GM21360 (cell line): ENCODE results near the gene PRM1.

Experiments used
- ATAC-seq: cut with Tn5 transposase; IDR thresholded peaks from one replicate; pipeline ENCODE4 v1.9.1; 2021; ENCODE audit warnings: mild to moderate bottlenecking, moderate library complexity; ENCODE audit not compliant: unreplicated experiment

The PRM1 gene

DNA sequence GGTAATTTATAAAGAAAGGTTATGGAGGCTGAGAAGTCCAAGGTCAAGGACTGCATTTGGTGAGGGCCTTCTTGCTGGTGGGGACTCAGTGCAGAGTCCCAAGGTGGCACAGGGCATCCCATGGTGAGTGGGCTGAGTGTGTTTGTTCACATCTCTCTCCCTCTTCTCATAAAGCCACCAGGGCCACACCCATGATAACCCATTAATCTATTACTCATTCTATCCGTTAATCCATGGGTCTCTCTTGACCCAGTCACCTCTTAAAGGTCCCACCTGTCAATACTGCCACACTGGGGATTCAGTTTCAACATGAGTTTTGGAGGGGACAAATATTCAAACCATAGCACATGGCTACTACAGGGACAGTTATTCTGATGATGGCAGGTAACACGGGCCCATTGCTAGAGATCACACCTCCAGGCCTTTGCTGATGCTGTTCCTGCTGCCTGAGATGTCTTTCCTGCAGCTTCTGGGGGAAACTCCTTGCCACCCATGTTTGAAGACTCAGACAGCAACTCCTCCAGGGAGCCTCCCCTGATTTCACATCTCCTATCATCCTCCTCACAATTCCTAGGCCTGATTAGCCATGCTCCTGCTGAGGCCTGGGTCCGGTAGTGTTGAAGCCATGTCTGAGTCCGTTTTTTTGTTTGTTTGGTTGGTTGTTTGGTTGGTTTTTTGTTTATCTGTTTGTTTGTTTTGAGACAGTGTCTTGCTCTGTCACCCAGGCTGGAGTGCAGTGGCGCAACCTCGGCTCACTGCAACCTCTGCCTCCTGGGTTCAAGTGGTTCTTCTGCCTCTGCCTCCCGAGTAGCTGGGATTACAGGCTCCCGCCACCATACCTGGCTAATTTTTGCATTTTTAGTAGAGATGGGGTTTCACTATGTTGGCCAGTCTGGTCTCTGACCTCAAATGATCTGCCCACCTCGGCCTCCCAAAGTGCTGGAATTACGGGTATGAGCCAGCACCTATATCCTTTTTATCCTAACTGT is 41.2 kb downstream of the PRM1 start:
- no peak for ATAC-seq

GRCh38 chr16:11238272-11239202 is 42.6 kb downstream of the PRM1 start:
- no peak for ATAC-seq

- ATAC-seq, result no peak
Measured at GRCh38 chr16:11236461-11237254, 44.5 kb downstream of the PRM1 start.

GRCh38 chr16:11235703-11235991 is 45.5 kb downstream of the PRM1 start:
- ATAC-seq, result no peak

- no peak for ATAC-seq
Measured at GRCh38 chr16:11234884-11235702, 46.0 kb downstream of the PRM1 start.

- ATAC-seq, result no peak
Measured at GRCh38 chr16:11233727-11234376, 47.3 kb downstream of the PRM1 start.

DNA sequence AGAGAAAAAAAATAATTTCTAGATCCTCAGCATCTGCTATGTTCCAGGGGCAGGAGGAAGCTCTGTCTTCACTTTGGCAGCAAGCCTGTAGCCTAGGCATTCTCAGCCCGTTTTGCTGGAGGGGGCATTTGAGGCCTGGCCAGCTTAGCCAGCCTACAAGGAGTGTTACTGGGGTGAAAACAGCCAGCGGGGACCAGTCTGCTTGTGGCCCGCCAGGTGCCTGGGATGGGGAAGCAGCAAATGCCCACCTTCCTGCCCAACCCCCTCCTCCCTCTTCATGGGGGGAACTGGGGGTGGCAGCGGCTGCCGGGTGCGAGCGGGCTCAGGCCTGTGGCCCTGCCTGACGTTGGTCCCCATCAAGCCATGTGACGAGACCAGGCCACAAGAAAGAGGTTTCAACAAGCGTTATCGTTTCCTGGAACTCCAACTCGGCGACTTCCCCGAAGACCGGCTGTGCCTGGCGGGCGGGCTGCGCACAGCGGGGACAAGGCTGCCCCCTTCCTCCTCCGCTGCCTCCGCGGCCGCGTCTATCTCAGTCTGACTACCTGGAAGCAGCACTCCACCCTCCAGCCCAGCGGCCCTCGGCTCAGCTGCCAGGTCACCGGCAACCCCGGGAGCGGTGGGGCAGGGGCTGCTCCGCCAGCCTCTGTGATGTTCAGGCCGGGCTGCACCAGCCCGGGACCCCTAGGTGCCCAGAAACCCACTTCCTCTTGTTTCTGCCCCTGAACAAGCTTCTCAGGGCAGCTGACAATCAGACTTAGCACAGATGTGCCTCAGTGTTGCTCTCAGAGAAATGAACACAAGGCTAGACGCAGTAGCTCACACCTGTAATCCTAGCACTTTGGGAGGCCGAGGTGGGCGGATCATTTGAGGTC is 48.0 kb downstream of the PRM1 start:
- peak; percentile 42 for ATAC-seq

DNA sequence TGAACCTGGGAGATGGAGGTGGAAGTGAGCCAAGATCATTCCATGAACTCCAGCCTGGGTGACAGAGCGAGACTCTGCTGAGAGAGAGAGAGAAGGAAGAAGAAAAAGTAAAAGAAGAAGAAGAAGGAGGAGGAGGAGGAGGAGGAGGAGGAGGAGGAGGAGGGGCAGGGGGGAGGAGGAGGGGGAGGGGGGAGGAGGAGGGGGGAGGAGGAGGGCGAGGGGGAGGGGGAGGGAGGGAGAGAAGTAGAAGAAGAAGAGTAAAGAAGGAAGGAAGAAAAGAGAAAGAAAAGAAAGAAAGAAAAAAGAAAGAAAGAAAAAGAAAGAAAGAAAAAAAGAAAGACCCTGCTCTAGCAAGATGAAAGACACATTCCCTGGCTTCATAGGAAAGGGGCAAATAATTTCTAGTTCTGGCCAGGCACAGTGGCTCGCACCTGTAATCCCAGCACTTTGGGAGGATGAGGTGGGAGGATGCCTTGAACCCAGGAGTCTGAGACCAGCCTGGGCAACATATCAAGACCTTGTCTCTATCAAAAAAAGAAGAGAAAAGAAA is 48.8 kb downstream of the PRM1 start:
- no peak for ATAC-seq

DNA sequence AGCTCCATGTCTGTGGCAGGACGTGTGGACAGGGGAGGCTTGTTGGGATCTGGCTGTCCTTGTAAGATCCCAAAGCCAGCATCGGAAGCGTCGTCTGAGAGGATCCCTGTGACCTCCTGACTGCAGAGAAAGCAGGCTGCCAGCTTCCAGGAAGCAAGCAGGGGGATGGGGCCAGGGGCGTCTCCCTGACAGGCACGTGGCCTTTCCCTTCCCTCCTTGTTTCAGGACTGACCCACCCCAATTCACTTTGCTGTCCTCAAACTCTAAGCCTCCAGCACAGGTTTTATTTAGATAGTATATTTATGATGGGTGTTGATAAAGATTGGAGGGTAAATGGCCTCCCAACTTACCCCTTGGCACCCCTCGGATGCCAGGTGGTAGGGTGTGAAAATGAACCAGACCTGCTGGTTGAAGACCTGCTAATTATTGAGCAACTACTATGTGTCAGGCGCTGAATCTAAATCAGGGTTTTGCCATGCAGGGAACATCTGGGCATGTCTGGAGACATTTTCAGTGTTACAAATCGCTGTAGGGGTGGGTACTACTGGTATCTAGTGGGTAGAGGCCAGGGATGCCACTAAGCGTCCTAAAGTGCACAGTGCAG is 49.7 kb downstream of the PRM1 start:
- no peak for ATAC-seq
